ENCODE results near the gene SCUBE1.

The SCUBE1 gene

GRCh38 chr22:43233529-43233928 is 109.6 kb downstream of the SCUBE1 start:
- no peak for DNase-seq

GRCh38 chr22:43232445-43232844 is 110.7 kb downstream of the SCUBE1 start:
- DNase-seq: no peak

DNA sequence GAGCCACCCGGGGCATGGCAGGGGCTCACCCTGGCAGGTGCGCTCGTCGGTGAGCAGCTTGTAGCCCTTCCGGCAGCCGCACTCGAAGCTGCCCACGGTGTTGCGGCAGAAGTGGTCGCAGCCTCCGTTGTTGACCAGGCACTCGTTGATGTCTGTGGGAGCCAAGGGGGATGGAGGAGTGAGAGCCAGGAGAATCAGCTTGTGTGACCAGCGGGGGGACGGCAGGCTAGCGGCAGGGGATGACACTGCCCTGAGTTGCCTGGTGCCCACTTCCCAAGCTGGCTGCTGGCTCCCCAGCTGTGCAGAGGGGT is 111.5 kb downstream of the SCUBE1 start:
- no peak for DNase-seq

DNA sequence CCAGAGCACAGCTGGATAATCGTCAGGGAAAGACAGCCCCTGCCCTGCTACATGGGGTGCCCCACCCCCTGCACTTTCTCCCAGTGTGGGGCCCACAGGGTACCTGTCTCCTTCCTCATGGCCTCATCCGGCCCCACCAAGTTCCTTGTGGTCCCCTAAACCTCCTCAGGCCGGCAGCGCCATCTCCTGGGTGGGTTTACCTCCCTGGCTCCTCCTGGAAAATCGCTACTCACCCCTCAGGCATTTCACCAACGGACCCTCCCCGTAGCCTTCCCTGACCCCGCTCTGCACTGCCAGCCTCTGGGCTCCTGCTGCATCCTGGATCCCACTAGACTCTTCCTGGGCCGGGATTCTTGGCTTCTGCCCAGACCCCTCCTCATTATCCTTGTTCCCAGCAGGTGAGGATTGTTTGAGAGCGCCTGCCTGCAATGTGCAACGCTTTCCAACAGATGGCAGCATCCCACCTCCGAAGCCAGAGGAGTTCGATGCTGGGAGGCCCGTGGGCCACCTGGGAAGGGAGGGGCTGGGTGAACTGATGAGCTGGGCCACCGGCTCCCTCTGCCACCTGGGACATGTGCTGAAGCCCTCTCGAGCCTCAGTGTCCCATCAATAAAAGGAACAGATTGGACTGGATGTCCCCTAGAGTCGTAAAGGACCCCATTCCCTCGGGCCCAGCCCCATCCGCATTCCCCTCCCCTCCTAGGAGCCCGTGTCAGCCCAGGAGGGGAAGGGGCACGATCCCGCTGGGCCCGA is 112.0 kb downstream of the SCUBE1 start:
- peak; percentile 52 for DNase-seq

DNA sequence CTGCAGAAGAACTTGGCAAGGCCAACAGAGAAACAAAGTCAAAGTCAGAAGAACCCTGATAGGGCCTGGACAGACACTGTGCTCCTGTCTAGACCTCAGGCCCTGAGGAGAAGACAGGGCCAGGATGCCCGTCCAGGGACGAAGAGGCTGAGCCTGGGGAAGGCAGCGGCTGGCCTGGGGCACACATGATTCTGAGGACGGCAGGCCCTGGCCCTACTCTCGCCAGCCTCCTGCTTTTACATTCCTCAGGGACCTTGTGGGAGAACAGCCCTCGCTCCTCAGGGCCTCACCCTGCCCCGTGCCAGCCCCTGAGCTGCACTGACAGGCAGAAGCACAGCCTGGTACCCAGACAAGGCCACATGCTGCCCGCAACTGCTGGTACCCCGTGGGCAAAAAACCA is 112.6 kb downstream of the SCUBE1 start:
- no peak for DNase-seq

DNA sequence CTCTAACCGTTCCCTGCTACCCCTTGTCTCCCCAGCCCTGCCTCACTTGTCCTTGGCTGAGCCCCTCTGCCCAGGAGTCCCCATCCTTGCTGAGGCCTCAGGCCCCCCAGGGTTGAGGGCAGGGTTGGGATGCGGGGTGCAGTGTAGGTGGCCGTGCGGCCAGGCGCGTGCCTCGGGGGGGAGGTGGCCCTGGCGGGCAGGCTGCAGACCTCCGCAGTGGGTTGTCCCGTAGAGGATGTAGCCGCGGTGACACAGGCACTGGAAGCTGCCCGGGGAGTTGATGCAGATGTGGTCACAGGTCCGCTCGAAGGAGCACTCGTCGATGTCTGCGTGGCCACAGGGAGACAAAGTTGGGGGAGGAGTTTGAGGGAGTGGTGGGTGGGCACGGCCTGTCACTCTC is 114.3 kb downstream of the SCUBE1 start:
- DNase-seq: no peak

GRCh38 chr22:43228330-43228729 is 114.8 kb downstream of the SCUBE1 start:
- no peak for DNase-seq

DNA sequence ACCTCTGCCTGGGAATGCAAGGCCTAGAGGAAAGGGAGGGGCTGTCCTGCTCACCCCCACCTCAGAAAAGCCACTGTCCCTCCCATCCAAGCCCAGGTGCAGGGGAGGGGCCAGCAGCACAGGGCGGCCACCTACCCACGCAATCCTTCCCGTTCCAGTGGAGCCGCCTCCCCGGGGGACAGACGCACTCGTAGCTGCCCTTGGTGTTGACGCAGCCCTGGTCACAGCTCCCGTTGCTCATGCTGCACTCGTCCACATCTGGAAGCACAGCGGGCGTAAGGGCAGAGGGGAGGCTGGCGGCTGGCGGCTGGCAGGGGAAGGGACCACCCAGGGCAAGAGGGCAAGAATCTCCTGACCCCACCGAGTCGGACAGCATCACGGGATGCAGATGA is 115.9 kb downstream of the SCUBE1 start:
- DNase-seq: no peak

GRCh38 chr22:43226377-43227238 is 116.6 kb downstream of the SCUBE1 start:
- DNase-seq: no peak

DNA sequence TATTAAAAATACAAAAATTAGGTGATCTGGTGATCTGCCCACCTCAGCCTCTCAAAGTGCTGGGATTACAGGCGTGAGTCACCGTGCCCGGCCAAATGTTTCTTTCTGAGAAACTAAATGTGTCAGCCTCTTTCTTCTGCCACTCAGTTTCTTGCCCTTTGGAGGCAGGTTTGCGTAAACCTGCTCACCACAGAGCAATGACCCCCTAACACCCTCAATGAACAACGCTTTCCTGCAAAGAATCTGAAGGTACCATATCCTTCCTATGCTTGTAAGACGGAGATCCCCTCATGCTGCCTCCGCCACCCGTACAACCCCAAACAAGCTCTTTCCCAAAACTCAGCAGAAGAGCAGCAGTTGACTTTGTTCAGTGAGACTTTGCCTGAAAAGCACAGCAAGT is 117.6 kb downstream of the SCUBE1 start:
- DNase-seq: no peak

DNA sequence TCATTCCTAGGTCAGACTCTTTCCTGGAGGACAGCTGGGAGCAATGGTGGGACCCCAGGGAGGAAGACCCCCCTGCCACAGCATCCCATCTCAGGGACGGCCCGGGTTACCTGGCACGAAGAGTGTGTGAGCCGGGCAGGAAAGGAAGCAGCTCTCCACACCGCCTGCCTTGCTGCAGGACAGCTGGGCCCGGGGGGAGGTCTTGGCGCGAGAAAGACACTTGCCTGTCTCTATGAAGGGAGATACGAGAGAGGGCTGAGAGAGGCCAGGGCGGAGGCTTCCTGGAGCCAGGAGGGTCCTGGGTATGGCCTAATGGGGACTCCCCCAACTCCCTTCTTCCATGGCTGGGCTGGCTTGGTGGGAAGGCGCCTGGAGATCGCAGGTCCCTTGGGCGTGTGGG is 120.2 kb downstream of the SCUBE1 start:
- DNase-seq: no peak

DNA sequence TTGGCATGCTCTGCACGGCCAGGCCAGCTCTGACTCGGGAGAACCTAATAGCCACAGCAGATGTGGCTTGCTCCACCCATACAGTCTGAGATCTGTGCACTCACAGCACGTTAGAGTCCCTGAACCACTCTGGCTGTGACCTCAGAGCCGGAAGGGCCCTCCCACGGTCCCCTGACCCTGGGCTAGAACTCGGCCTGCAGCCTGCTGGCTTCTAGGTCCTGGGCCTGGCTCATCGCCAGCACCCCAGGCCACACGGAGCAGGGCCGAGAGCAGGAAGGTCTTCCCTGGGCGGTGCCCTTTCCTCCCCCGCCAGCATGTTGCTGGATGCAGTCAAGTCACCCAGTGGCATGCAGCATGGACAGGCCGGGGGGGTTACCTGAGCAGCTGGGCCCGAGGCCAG is 120.9 kb downstream of the SCUBE1 start:
- no peak for DNase-seq

DNA sequence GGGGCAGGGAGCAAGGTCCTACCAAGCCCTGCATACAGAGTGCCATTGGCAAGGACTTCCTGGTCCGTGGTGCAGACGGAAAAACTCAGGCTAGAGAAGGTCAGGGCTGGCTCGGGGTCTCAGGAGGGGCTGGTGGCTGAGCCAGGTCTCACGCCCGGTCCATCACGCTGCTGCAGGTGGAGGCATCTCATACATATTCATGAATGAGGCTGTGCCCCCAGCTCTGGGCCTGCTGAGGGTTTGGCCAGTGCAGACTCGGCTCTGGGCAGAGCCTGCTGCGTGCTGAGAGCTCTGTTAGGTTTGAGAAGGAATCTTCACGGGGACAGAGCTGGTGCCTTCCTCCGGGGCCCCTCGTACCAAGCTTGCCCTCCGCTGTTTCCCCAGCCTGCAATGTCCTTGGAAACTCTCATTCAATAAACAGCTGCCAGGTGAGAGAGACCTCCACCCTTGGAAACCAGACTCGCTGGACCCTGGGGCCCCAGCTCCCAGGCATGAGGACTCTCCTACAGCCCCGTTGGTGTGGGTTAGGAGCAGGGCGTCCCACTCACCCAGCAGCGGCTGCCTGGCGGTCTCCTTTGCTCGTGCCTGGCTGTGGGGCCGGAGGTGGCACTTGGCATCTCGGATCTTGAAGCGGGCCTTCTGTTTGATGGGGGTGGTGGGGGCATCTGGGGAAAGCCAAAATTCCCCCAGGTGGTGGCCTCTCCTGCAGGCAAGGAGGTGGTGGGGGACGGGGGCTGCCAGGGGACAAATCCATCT is 122.4 kb downstream of the SCUBE1 start:
- DNase-seq: no peak

DNA sequence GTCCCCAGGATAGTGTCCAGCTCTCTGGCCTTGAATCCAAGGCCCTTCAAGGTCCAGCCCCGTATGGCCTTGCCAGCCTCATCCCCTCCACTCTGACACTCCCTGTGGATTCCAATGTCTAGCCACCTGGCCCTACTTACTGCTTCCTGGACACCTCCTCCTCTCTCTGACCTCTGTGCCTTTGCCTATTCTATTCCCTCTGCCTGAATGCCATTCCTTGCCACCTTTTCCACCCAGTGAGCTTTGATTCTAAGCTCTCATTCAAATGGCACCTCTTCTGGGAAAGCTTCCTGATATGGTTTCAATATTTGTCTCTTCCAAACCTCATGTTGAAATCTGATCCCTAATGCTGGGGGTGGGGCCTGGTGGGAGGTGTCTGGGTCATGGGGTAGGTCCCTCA is 124.4 kb downstream of the SCUBE1 start:
- DNase-seq: no peak

DNA sequence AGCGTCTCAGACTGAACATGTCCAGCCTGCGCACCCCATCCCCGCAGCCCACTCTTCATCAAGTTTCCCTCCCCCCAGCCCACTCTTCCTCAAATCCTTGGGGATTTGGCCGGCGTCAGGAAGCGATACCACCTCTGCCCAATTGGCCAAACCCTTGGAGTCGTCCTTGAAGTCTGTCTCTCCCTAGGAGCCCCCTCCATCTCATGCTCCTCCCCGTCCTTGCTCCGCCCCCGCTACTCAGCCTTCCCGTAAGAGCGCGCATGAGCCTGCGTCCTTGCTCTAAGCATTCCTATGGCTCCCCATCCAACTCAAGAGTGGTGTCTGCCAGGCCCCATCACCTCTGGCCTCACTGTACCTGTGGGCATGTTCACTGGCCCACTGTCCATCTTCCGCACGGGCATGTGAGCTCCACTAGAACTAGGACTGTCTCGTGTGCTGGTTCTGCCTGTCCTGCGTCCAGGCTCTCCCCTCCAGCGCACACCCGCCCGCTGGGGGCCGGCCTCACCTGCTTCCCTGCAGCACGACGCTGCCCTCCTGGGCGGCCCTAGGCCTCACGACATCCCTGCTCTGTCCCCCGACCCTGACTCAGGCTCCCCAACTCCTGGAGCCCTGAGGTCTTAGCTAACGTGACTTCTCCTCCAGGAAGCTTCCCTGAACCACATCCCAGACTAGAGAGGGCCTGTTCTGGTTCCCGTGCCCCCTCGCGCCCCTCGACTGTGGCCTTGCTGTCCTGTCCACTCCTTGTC is 125.7 kb downstream of the SCUBE1 start:
- DNase-seq: no peak

- no peak for DNase-seq
Measured at GRCh38 chr22:43216738-43217137, 126.4 kb downstream of the SCUBE1 start.

DNA sequence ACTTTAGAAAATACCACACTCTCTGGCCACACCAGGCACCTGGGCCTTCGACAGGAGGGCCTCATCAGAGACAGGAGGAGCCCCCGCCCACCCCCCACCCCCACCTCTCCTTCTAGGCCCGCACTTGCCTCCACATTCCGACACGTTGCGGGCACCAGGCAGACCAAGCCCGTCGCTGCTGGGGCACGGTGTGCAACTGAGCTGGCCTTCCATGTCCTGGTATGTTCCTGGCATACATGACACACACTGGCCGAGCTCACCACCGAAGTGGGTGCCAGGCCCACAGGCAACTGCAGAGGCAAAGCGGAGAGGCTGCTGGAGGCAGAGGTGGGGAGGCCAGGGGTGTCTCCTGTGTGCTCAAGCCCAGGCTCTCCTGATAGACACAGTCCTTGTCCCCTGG is 129.2 kb downstream of the SCUBE1 start:
- DNase-seq: no peak

DNA sequence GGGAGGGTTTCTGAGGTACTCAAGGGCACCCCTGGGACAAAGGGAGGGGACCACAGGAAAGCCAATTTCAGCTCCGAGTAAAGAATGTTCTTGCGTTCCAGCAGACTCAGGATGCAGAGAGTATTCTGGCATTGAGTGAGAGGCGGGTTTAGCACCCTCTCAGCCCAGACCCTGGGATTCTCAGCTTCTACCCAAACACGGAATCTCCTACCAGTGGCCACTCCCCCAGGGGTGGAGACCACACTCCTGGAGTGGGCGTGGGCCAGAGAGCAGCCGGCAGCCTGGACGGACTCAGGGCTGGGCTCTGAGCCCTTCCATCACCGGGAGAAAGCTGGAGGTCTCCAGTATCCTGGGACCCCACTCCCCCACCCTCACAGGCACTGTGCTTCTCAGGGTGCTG is 130.1 kb downstream of the SCUBE1 start:
- DNase-seq: no peak

- DNase-seq: no peak
Measured at GRCh38 chr22:43212434-43212952, 130.7 kb downstream of the SCUBE1 start.

DNA sequence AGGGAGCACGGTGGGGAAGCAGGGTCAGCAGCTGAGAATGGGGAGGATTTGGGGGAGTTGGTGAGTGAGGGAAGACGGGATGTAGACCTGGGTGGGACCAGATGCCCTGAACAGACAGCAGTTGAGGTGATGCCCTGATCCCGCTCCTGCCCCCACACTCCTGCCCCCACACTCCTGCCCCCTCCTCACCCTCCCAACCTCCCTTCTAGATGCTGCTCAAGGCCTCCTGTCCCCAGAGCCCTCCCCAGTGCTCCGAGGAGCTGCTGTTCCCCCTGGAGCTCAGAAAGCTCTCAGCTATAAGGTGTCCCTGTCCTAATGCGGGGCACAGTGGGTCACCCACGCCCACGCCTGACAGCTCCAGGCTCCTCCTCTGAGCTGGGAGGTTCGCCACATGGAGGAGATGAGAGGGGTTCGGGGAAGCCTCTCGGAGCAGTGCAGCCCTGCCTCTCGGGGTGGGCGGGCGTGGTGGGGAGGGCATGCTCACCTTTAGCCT is 131.2 kb downstream of the SCUBE1 start:
- DNase-seq: no peak

DNA sequence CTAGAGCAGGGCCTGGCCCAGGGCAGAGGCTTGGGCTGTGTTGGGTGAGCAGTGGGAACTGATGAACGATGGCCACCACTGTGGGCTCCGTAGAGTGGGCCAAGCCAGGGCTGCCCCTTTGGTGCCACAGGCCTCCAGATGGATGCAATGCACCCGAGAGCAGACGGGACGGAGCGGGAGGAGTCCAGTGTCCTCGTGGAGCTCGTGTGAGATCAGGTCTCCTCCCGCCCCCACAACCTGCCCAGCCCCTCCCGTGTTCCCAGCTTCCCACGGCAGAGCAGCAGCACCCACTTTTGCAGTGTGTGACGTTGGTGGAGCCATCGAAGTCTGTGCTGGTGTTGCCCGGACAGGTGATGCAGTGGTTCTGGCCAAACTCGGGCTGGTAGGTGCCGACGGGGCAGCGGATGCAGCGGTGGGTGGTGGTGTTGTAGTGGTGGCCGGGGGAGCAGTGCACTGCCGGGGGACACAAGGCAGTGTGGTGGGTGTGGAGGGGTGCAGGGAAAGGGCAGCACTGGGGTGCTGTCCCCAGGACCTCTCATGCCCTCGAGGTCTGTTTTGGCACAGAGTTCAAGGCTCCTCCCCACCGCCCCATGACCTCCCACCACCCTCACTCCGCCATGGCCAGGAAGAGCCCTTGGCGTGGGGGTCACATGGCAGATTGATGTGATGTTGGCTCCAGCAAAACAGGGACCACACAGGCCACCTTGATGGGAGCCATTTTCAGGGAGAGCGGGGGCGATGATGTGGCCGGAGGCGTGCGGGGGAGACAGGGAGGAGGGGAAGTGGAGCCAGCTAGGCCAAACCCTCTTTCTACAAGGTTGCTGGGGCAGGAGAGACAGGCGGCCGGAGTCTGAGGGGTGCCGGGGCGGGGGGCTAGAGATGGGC is 132.3 kb downstream of the SCUBE1 start:
- DNase-seq: no peak

DNA sequence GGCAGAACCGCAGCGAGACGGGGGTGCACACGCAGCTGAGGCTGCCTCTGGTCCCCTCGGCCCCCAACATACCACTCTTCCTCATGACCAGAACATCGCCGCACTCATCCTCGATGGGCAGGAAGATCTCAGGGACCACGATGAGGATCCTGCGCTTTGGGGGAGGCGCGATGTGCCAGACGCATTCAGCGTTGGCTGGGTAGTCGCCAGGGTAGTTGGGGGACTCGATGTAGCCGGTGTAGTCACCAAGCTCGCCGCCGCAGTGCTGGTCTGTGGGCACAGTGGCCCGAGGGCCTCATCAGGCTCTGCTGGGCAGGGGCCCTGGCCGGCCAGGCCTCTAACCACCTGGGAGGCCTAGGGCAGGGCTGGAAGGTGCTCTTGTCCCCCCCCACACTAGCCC is 133.2 kb downstream of the SCUBE1 start:
- DNase-seq: no peak

All from activated effector memory CD4-positive, alpha-beta T cell treated with Interleukin-2 at 50 U/mL for 16 hours (primary cell).